ENCODE measurements around the gene LRRC8A. TPM values are rescaled to one million over a fixed set of nuclear protein-coding genes. Genes with fewer than 3 reads are reported as not detected.
A peak's percentile ranks its signal among the peaks of the same experiment; 100 is the strongest.

The LRRC8A gene
- total and polyA plus RNA-seq, 2 of the 13 experiments (the other 11 are each of a cell fraction or from before 2014, with no cell fraction given) = 16.1 to 40.6 TPM

DNA sequence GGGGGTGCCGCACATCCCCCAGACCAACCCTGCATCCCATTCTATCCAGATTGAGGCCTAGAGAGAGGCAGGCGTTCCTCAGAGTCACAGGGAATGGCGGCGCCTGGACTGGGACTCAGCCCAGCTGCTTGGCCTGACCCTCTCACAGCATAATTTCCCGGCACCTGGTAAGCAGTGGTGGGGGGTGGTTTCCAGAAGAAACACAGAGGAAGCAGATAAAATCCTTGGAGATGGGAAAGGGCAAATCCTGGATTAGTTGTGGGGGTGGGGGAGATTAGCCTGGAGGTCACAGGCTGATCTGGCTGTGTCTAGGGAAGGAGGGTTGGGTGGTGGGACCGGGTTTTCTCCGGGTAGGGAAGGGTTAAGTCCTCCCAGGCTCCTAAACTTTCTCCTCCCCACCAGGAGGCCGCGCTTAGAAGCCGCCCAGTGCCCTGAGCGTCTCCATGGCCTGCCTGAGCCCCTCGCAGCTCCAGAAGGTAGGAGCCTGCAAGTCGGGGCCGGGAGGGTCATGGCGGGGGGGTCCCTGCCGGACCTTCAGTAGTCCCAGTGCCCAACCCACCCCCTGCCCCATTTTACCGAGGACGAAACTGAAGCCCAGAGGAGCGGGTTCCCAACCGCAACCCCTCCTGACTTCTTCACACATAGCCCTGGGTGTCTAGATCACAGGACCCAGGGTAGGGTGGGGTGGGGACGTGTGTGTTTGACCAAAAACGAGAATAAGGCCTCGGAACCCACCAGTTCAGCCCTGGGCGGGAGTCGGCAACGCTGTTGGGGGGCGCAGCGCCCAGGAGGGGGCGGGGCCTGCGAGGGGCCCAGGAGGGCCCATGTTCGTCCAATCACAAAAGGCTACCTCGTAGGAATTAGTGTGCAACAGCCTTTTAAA lies 40.2 kb downstream of the LRRC8A start:
- peak overlapping the region; percentile 79 for H3K27ac ChIP-seq (ENCODE audit: extremely low read length, insufficient read depth, low read length)
- no peak for FAIRE-seq
- TF ChIP-seq, protein P1, sequence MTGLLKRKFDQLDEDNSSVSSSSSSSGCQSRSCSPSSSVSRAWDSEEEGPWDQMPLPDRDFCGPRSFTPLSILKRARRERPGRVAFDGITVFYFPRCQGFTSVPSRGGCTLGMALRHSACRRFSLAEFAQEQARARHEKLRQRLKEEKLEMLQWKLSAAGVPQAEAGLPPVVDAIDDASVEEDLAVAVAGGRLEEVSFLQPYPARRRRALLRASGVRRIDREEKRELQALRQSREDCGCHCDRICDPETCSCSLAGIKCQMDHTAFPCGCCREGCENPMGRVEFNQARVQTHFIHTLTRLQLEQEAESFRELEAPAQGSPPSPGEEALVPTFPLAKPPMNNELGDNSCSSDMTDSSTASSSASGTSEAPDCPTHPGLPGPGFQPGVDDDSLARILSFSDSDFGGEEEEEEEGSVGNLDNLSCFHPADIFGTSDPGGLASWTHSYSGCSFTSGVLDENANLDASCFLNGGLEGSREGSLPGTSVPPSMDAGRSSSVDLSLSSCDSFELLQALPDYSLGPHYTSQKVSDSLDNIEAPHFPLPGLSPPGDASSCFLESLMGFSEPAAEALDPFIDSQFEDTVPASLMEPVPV (CRISPR knock-in tag; IDR thresholded peaks at IDR 0.05) = peak; percentile 32; the same call in 1 of the 2 replicates
- TF ChIP-seq, protein P2, sequence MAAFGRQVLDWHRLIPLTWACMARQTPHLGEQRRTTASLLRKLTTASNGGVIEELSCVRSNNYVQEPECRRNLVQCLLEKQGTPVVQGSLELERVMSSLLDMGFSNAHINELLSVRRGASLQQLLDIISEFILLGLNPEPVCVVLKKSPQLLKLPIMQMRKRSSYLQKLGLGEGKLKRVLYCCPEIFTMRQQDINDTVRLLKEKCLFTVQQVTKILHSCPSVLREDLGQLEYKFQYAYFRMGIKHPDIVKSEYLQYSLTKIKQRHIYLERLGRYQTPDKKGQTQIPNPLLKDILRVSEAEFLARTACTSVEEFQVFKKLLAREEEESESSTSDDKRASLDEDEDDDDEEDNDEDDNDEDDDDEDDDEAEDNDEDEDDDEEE (CRISPR knock-in tag; IDR thresholded peaks at IDR 0.05) = no peak
- TF ChIP-seq ZNF816 (CRISPR knock-in tag; IDR thresholded peaks at IDR 0.05; ENCODE audit: borderline replicate concordance) = 0 out of 2 replicates have a peak, but pooled peaks have one; percentile 33
- 0 out of 2 replicates have a peak, but pooled peaks have one; percentile 46 for TF ChIP-seq TARDBP (CRISPR knock-in tag; IDR thresholded peaks at IDR 0.05)
- 0 out of 2 replicates have a peak, but pooled peaks have one; percentile 29 for TF ChIP-seq HNRNPL (IDR thresholded peaks at IDR 0.05; ENCODE audit: low read depth, low read length)
- 0 out of 2 replicates have a peak, but pooled peaks have one; percentile 27 for TF ChIP-seq KDM5B (CRISPR knock-in tag; IDR thresholded peaks at IDR 0.05; ENCODE audit: borderline replicate concordance)
- TF ChIP-seq, protein P3, sequence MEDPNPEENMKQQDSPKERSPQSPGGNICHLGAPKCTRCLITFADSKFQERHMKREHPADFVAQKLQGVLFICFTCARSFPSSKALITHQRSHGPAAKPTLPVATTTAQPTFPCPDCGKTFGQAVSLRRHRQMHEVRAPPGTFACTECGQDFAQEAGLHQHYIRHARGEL (CRISPR knock-in tag; IDR thresholded peaks at IDR 0.05) = no peak
- peak; percentile 61; the same call in 1 of the 2 replicates for TF ChIP-seq NFKB2 (CRISPR knock-in tag; IDR thresholded peaks at IDR 0.05; ENCODE audit: borderline replicate concordance)
- TF ChIP-seq NFYC (CRISPR knock-in tag; IDR thresholded peaks at IDR 0.05) = peak; percentile 64
- no peak for TF ChIP-seq SP2 (CRISPR knock-in tag; IDR thresholded peaks at IDR 0.05)
- TF ChIP-seq, protein P4, sequence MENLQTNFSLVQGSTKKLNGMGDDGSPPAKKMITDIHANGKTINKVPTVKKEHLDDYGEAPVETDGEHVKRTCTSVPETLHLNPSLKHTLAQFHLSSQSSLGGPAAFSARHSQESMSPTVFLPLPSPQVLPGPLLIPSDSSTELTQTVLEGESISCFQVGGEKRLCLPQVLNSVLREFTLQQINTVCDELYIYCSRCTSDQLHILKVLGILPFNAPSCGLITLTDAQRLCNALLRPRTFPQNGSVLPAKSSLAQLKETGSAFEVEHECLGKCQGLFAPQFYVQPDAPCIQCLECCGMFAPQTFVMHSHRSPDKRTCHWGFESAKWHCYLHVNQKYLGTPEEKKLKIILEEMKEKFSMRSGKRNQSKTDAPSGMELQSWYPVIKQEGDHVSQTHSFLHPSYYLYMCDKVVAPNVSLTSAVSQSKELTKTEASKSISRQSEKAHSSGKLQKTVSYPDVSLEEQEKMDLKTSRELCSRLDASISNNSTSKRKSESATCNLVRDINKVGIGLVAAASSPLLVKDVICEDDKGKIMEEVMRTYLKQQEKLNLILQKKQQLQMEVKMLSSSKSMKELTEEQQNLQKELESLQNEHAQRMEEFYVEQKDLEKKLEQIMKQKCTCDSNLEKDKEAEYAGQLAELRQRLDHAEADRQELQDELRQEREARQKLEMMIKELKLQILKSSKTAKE (CRISPR knock-in tag; IDR thresholded peaks at IDR 0.05; ENCODE audit: borderline replicate concordance) = no peak
- no peak for TF ChIP-seq EZH2 (conservative IDR thresholded peaks at IDR 0.05; ENCODE audit: low read depth, low read length)
- TF ChIP-seq PRPF4 (IDR thresholded peaks at IDR 0.05; ENCODE audit: low read depth, low read length, poor library complexity, severe bottlenecking) = no peak
- no peak for TF ChIP-seq STAG1 (CRISPR knock-in tag; IDR thresholded peaks at IDR 0.05)
- TF ChIP-seq, protein P5, sequence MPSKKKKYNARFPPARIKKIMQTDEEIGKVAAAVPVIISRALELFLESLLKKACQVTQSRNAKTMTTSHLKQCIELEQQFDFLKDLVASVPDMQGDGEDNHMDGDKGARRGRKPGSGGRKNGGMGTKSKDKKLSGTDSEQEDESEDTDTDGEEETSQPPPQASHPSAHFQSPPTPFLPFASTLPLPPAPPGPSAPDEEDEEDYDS (CRISPR knock-in tag; IDR thresholded peaks at IDR 0.05) = peak; percentile 10; the same call in 1 of the 2 replicates
- TF ChIP-seq TAF1 (CRISPR knock-in tag; IDR thresholded peaks at IDR 0.05) = peak; percentile 58; the same call in 1 of the 2 replicates

More for the DNA sequence above, 40.2 kb downstream of the LRRC8A start:
- Histone ChIP-seq H3K9ac (ENCODE audit: insufficient read depth, low read depth, low read length) (peak overlapping the region; percentile 78), H2AFZ (ENCODE audit: low read length) (no peak overlapping the region), H3K4me2 (ENCODE audit: low read depth, low read length) (peak overlapping the region; percentile 81), H4K20me1 (ENCODE audit: insufficient read depth, low read length) (no peaks in the 10 kb centered on the region), H3K79me2 (ENCODE audit: insufficient read depth, low read length) (peaks cover 5% of the 10 kb centered on the region), H3K4me1 (ENCODE audit: insufficient read depth, low read length) (peaks cover 62% of the 10 kb centered on the region), H3K36me3 (replicated peaks in 1 of 2; ENCODE audit: control insufficient read depth in 1 of 2, insufficient read depth in 2 of 2, low read length in 2 of 2) (no peaks in the 10 kb centered on the region; a peak in 2 of 5 replicates), H3K4me3 (replicated peaks in 1 of 3; ENCODE audit: insufficient read depth in 1 of 3, low read depth in 2 of 3, low read length in 3 of 3) (peak overlapping the region; percentile 75 to 94 (median 78)), H3K9me3 (ENCODE audit: low read length) (no peaks in the 10 kb centered on the region), H3K27me3 (ENCODE audit: control insufficient read depth in 1 of 2, insufficient read depth in 2 of 2, low read length in 2 of 2) (no peaks in the 10 kb centered on the region)
- TSS peak; percentile 65 for BruUV-seq (replicated peaks)
- POLR2A ChIA-PET = interaction anchor here (0.9 to 3.9 kb wide), 9 partner anchors 10 to 286 kb away, joined by 3 to 25 read pairs (median 6); partner anchors contain the start of genes ENDOG, KYAT1 and LRRC8A
- peak; percentile 72 for ATAC-seq
- CTCF ChIA-PET (ENCODE audit: low intra/inter-chr PET ratio, low total read pairs) = no interaction called here
- 12% methylated on average over 17 of the region's 32 CpGs for WGBS (ENCODE audit: low lambda C conversion rate)
- in situ Hi-C loops (cut with HindIII; ENCODE audit: extremely low pct_ligation_motif_present, low pct_unique_long_range_greater_than_20kb) = loop anchor here (5.0 kb wide), 1 partner anchor 40 kb away; the partner anchor contains the start of genes KYAT1 and LRRC8A
- DNase-seq (ENCODE audit: low spot score) = peak; percentile 62
- intact Hi-C loops (cut with micrococcal nuclease; ENCODE audit: unreplicated experiment) = no loop called here
